ENCODE results near the gene MYMX. TPM values are rescaled to one million over a fixed set of nuclear protein-coding genes. Genes with fewer than 3 reads are reported as not detected.

Gene MYMX
- total RNA-seq, 2 experiments from 2014 or later: not detected

DNA sequence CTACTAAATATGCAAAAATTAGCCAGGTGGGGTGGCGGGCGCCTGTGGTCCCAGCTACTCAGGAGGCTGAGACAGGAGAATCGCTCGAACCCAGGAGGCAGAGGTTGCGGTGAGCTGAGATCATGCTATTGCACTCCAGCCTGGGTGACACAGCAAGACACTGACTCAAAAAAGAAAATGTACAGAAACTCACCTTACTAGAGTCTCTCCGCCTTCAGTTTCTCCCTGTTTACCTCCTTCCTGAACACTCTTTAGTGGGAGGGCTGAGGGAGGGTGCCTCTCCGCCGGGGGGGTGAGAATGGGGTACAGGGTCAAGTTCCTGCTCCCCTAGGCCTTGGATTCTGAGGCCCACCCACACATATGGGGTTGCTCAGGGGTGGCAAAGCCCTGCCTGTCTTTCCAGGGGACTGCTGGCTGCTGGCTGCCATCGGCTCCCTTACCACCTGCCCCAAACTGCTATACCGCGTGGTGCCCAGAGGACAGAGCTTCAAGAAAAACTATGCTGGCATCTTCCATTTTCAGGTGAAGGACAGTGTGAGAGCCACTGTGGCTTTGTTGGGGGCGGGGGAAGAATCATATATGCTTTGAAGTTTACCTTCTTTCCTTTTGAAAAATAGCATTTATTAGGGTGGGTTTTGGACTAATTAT, 44.7 kb upstream of the MYMX start:
- intact Hi-C loops (cut with micrococcal nuclease): loop anchor here (2.0 to 5.0 kb wide), 2 partner anchors 65 to 167 kb away; no protein-coding TSS in a partner anchor
- Mint-ChIP-seq H3K36me3 (ENCODE audit: low read depth) (no peaks in the 10 kb centered on the region), H3K9me3 (no peaks in the 10 kb centered on the region), H3K27me3 (no peaks in the 10 kb centered on the region), H3K27ac (peak overlapping the region; percentile 81), H3K4me3 (peak overlapping the region; percentile 43), H3K4me1 (ENCODE audit: low read depth) (peaks cover 24% of the 10 kb centered on the region)
- ATAC-seq (peak; percentile 60), DNase-seq (peak; percentile 74)
- POLR2A ChIA-PET: interaction anchor here (1.0 to 2.5 kb wide), 8 partner anchors 9 to 84 kb away, joined by 3 to 15 read pairs (median 4); partner anchors contain the start of gene HSP90AB1
- CTCF ChIA-PET: interaction anchor here (0.6 to 2.7 kb wide), 38 partner anchors 9 to 397 kb away, joined by 3 to 28 read pairs (median 4); partner anchors contain the start of genes AARS2, SLC29A1 and SLC35B2
- TF ChIP-seq, protein P1, sequence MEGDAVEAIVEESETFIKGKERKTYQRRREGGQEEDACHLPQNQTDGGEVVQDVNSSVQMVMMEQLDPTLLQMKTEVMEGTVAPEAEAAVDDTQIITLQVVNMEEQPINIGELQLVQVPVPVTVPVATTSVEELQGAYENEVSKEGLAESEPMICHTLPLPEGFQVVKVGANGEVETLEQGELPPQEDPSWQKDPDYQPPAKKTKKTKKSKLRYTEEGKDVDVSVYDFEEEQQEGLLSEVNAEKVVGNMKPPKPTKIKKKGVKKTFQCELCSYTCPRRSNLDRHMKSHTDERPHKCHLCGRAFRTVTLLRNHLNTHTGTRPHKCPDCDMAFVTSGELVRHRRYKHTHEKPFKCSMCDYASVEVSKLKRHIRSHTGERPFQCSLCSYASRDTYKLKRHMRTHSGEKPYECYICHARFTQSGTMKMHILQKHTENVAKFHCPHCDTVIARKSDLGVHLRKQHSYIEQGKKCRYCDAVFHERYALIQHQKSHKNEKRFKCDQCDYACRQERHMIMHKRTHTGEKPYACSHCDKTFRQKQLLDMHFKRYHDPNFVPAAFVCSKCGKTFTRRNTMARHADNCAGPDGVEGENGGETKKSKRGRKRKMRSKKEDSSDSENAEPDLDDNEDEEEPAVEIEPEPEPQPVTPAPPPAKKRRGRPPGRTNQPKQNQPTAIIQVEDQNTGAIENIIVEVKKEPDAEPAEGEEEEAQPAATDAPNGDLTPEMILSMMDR (IDR thresholded peaks at IDR 0.05): no peak

DNA sequence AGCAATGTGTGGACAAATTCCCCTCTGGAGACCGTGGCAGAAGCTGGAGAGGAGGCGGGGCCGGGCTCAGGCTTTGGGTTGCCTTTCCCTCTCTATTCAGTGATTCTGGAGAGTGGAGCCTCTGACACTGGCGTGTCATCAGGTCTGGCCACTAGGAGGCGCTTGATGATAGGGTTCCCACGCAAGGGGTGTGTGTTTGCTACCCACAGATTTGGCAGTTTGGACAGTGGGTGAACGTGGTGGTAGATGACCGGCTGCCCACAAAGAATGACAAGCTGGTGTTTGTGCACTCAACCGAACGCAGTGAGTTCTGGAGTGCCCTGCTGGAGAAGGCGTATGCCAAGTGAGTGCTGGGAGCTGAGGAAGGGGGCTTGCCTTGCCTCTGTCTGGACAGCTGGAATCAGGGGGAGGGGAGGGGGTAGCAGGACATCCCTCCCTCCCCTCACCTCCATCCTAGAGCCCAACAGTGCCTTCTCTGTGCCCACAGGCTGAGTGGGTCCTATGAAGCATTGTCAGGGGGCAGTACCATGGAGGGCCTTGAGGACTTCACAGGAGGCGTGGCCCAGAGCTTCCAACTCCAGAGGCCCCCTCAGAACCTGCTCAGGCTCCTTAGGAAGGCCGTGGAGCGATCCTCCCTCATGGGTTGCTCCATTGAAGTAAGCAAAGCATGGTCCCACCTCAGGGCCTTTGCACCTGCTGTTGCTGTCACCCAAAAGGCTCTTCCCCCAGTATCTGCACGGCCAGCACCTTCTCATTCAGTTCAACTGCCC, 43.8 kb upstream of the MYMX start:
- TF ChIP-seq, protein P1 (IDR thresholded peaks at IDR 0.05): peak; percentile 89
- peak; percentile 90 for DNase-seq
- Mint-ChIP-seq H3K27ac (peak overlapping the region; percentile 81), H3K36me3 (ENCODE audit: low read depth) (no peaks in the 10 kb centered on the region), H3K4me1 (ENCODE audit: low read depth) (peaks cover 27% of the 10 kb centered on the region), H3K9me3 (no peaks in the 10 kb centered on the region), H3K27me3 (no peaks in the 10 kb centered on the region), H3K4me3 (no peak overlapping the region)
- peak; percentile 65 for ATAC-seq
- CTCF ChIA-PET: interaction anchor here (0.6 to 2.7 kb wide), 41 partner anchors 8 to 398 kb away, joined by 3 to 28 read pairs (median 4); partner anchors contain the start of genes AARS2, SLC29A1 and SLC35B2
- POLR2A ChIA-PET: interaction anchor here (0.6 to 2.5 kb wide), 14 partner anchors 8 to 83 kb away, joined by 3 to 15 read pairs (median 3); partner anchors contain the start of genes HSP90AB1 and SLC29A1
- intact Hi-C loops (cut with micrococcal nuclease): loop anchor here (2.0 to 5.0 kb wide), 2 partner anchors 64 to 166 kb away; no protein-coding TSS in a partner anchor

DNA sequence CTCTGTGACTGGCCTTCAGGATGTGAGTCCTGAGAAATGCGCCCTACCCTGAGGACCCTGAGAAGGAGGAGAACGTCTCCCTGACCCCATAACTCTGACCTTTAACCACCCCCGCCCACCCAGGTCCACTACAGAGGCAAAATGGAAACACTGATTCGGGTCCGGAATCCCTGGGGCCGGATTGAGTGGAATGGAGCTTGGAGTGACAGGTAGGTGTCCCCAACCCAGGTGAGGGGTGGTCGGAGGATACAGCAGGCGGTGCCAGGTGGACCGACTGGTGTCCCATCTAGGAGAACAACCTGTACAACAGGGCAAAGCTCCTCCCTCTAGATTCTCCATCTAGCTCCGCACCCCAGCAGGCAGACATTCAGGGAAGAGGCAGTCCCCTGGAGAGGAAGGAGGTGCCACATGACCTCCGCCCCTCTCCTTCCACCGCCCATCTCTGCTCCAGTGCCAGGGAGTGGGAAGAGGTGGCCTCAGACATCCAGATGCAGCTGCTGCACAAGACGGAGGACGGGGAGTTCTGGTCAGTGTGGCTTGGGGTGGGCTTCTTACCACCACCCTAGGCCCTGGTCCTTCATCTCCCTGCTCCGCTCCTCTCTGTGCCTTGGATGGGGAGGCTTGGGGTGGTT, 40.5 kb upstream of the MYMX start:
- ATAC-seq: no peak
- ChIA-PET CTCF (interaction anchor here (0.8 to 1.4 kb wide), 5 partner anchors 10 to 162 kb away, joined by 3 to 4 read pairs (median 3); partner anchors contain the start of gene SLC29A1), POLR2A (interaction anchor here (0.6 to 3.1 kb wide), 6 partner anchors 13 to 81 kb away, joined by 3 to 17 read pairs (median 3); partner anchors contain the start of genes HSP90AB1 and SLC35B2)
- no peaks in the 10 kb centered on the region for H3K27me3 Mint-ChIP-seq
- TF ChIP-seq, protein P1 (IDR thresholded peaks at IDR 0.05): no peak
- H3K27ac Mint-ChIP-seq: no peak overlapping the region
- H3K4me3 Mint-ChIP-seq: peak overlapping the region; percentile 43
- H3K4me1 Mint-ChIP-seq (ENCODE audit: low read depth): peaks cover 27% of the 10 kb centered on the region
- intact Hi-C loops (cut with micrococcal nuclease): no loop called here
- no peaks in the 10 kb centered on the region for H3K36me3 Mint-ChIP-seq (ENCODE audit: low read depth)
- no peaks in the 10 kb centered on the region for H3K9me3 Mint-ChIP-seq
- no peak for DNase-seq

DNA sequence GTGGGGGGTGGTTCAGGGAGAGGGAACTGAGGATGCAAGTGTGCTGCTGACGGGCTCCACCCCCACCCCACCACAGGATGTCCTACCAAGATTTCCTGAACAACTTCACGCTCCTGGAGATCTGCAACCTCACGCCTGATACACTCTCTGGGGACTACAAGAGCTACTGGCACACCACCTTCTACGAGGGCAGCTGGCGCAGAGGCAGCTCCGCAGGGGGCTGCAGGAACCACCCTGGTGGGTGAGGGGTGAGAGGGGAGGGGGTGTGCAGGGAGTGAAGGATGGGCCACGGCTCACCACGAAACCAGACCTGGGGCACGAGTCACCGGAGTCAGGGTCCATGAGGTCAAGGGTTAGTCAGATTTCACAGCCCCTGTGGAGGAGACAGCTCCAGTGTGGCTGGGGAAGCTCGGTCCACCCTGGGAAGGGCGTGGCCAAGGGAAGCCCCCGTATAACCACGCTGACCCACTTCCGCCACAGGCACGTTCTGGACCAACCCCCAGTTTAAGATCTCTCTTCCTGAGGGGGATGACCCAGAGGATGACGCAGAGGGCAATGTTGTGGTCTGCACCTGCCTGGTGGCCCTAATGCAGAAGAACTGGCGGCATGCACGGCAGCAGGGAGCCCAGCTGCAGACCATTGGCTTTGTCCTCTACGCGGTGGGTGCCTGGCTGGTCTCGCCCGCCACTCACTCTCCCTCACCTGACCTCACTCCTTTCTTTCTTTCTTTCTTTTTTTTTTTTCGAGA, 39.8 kb upstream of the MYMX start:
- ChIA-PET CTCF (interaction anchor here (0.8 to 1.3 kb wide), 6 partner anchors 11 to 161 kb away, joined by 3 to 6 read pairs (median 3); partner anchors contain the start of gene SLC29A1), POLR2A (interaction anchor here (0.6 to 3.1 kb wide), 4 partner anchors 9 to 81 kb away, joined by 3 to 17 read pairs (median 4); partner anchors contain the start of genes HSP90AB1 and SLC35B2)
- Mint-ChIP-seq H3K36me3 (ENCODE audit: low read depth) (no peaks in the 10 kb centered on the region), H3K4me1 (ENCODE audit: low read depth) (peaks cover 25% of the 10 kb centered on the region), H3K27ac (peak overlapping the region; percentile 19), H3K27me3 (no peaks in the 10 kb centered on the region), H3K4me3 (peak overlapping the region; percentile 43), H3K9me3 (no peaks in the 10 kb centered on the region)
- ATAC-seq (peak; percentile 76), DNase-seq (peak; percentile 80)
- intact Hi-C loops (cut with micrococcal nuclease): no loop called here
- TF ChIP-seq, protein P1 (IDR thresholded peaks at IDR 0.05): no peak
